Measurements from ENCODE around the gene CTDSP1.

GRCh38 chr2:218368621-218369153 lies 31.0 kb upstream of the CTDSP1 start:
- no peak for TF ChIP-seq YY1 (IDR thresholded peaks at IDR 0.05; ENCODE audit: insufficient read depth, insufficient read length)
- no peak for TF ChIP-seq SUZ12 (IDR thresholded peaks at IDR 0.05; ENCODE audit: extremely low read depth, insufficient read depth, insufficient read length)

Measured in NT2/D1 (cell line).